HG03139 (cell line): ENCODE measurements around the gene ELFN1.

Experiments used
- ATAC-seq: cut with Tn5 transposase; IDR thresholded peaks from one replicate; pipeline ENCODE4 v1.9.1; 2021; ENCODE audit not compliant: unreplicated experiment

The ELFN1 gene

GRCh38 chr7:1663223-1663622 lies 6.9 kb upstream of the ELFN1 start:
- no peak for ATAC-seq

DNA sequence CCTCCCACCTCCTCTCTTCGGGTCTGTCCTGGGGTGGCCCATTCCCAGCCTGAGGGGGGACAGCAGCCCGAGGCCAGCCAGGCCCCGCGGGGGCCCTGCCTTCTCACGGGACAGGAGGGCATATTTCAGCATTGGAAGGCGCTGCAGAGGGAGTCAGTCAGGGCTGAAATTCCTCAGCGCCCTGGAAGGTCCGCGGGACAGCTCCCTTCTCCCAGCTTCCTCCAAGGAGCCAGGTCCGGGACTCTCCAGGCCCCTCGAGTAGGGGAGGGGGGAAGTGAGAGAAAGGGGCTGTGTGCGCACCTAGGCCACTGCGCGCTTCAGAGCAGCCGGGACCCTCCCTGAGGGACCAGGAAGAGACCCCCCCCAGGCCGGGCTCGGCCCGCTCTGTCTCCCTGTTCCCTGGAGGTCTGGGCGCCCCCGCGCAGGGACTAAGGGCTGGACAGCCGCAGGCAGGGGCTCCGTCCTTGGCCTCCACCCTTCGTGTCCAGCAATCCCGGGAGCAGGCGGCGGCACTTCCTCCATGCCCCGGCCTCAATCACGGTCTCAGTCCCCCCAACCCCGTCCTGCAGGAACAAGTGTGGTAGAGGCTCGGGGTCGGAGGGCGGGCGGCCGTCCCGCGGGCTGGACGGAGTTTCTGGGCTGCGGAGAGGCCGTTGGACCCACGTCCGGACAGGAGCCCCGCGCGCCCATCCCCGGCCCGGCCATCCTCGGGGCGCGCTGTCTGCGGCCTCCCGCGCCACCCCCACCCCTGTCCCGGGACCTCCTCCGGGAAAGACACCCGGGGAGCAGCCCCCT lies 6.0 kb upstream of the ELFN1 start:
- ATAC-seq: no peak

GRCh38 chr7:1664711-1665548 lies 5.1 kb upstream of the ELFN1 start:
- no peak for ATAC-seq

GRCh38 chr7:1665549-1666316 lies 4.3 kb upstream of the ELFN1 start:
- ATAC-seq: no peak

DNA sequence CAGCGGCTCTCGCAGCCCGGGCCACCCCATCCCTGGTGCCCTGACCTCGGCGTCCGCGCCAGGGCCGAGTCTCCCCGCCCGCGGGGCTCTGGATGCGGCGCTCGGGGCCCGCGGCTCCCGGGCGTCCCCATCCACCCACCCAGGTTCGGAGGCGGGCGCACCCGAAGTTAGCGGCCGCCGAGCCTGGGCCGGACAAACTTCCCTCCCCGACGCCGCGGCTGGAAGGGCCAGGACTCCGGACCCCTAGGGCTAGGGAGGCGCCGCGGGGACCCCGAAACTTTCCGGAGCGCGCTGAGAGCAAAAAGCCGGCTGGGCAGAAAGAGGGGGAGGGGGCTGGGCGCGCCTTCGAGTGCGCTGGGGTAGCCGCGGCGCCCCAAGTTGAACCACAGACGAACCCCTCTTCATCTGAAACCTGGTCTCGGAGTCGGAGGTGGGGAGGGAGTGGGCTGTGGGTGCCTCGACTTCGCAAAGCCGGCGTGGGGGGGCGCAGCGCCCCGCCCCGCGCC lies 3.7 kb upstream of the ELFN1 start:
- no peak for ATAC-seq

- no peak for ATAC-seq
Observed at GRCh38 chr7:1666823-1667565, 3.1 kb upstream of the ELFN1 start.

DNA sequence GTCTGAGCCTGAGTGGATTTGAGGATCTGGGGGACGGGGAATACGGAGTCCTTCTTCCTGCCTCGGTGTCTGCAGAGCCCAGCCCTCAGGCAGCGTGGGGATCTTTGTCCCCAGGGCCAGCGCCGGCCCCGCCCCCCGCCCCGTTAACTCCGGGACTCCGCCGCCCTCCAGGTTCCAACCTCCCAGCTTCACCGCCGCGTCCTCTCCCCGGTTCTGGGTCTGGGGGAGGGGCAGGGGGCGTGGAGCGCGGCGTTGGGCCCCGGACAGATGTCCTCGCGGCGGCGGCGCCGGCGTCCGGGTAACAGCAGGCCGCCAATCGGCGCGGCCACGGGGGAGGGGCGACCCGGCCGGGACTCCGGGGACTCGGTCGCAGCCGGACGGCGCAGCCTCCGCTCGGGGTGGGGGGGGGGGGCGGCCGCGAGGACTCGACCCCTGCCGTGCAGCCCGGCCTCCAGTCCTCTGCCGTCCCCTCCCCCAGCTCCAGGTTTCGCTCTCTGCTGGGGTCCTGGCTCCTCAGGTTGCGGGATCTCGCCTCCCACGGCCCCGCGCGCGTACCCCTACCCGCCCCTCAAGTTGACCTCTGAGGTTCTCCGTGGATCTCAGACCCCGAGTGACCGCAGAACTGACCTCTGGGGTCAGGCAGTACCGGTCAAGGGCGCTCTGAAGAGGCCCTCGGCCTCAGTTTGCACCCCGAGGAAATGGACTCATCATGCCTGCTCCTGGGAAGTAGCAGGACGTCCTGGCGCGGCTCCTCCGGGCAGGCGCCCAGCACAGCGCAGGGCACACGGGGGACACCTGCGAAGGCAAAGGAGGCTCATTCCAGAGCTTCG lies 2.3 kb upstream of the ELFN1 start:
- ATAC-seq: no peak

GRCh38 chr7:1668396-1669063 lies 1.5 kb upstream of the ELFN1 start:
- ATAC-seq: no peak

DNA sequence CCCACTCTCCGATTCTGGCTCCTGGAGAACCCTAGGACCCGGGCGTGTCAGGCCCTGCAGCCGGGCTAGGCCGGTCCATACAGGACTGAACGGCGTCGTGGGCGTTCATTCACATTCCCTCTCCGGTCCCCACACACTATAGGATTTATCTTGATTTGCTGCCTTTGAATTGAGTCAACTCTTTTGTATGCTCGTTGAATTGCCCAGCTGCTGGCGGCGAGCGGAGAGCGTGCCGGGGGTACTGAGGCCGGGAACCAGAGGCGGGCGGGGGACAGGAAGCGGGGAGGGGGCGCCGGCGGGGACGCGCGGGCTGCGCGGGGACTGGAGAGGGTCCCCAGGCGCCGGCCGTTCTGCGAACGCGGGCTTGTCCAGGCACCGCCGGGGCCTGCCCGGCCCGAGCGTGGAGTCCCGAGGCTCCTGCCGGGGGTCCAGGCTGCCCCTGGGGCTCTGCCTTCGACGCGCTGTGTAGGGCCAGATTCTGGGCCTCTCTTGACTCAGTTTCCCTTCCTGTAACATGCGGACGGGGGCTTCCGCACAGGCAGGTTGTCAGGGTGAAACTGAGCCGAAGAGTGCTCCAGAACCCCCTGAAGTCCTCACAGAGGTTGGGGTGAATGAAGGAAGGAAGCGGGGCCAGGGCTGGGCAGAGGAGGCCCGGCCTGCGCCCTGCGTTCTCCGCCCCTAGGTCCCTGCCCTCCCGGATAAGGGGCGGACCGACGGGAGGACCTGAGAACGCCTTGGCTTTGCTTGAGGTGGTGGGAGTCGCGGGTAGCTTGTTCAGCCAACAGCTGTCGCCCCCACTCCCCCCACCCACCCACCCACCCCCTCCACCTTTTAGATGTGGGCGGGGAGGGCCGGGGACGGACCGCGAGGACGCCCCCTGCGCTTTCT lies 769 bp upstream of the ELFN1 start:
- ATAC-seq: no peak

- no peak for ATAC-seq
Observed at GRCh38 chr7:1670894-1671593, 967 bp downstream of the ELFN1 start.

GRCh38 chr7:1671594-1672451 lies 1.7 kb downstream of the ELFN1 start:
- ATAC-seq: no peak

DNA sequence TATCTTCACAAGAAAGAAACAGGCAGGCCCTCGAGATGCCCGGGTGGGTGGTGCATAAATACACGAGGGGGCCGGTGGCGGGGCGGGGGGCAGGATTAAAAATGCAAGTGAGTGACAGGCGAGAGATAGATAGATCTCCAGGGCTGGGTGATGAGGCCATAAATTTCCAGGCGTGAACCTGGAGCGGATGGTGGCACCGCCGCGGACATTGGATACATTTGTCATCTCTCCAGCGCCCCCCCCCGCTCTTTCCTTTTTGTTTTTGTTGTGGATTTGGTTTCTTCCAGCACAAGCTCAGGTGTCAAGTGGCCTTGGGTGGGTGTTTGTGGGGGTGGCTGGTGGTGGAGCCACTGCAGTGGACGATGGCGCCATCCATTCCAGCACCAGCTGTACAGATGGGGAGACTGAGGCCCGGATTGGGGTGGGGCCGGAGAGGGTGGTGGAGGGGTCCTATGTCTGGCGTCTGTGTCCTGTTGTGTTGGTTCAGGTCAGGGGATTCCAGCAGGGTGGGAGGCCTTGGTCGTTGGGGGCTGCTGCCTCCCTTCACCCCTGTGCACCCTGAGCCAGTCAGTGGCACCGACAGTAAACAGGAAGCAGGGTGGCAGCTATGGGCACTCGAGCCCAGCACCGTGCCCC lies 2.9 kb downstream of the ELFN1 start:
- no peak for ATAC-seq

- ATAC-seq: no peak
Observed at GRCh38 chr7:1673581-1674118, 3.6 kb downstream of the ELFN1 start.

- no peak for ATAC-seq
Observed at GRCh38 chr7:1674161-1675035, 4.3 kb downstream of the ELFN1 start.
